ENCODE data around the gene ICA1. TPM values are rescaled to one million over a fixed set of nuclear protein-coding genes. Genes with fewer than 3 reads are reported as not detected.
"Not testable (repeated sequence)": the region's sequence is repeated elsewhere in the genome, so short reads cannot be mapped to it uniquely, and the experiment has no call there.

ICA1 gene
- total RNA-seq, 1 experiment from 2014 or later: 31.5 TPM

- DNase-seq (ENCODE audit: unreplicated experiment): no peak
- POLR2A ChIA-PET: no interaction called here
- no TSS peak for BruUV-seq (replicated peaks)
- no peaks in the 10 kb centered on the region for H3K9me3 Mint-ChIP-seq (ENCODE audit: unreplicated experiment)
- no peaks in the 10 kb centered on the region for H3K4me1 Mint-ChIP-seq (ENCODE audit: insufficient read depth, unreplicated experiment)
- no peaks in the 10 kb centered on the region for H3K36me3 Mint-ChIP-seq (ENCODE audit: insufficient read depth, unreplicated experiment)
- TF ChIP-seq CTCF (IDR thresholded peaks at IDR 0.05; ENCODE audit: unreplicated experiment): no peak
- CTCF ChIA-PET: interaction anchor here (1.0 kb wide), 1 partner anchor 47 kb away, joined by 3 read pairs; no protein-coding TSS in a partner anchor
- H3K4me3 Mint-ChIP-seq (ENCODE audit: unreplicated experiment): no peak overlapping the region
- H3K27me3 Mint-ChIP-seq (ENCODE audit: insufficient read depth, unreplicated experiment): no peaks in the 10 kb centered on the region
- intact Hi-C loops (cut with micrococcal nuclease): no loop called here
- no peak overlapping the region for H3K27ac Mint-ChIP-seq (ENCODE audit: low read depth, unreplicated experiment)
Observed at GRCh38 chr7:8249121-8249520, 12.8 kb downstream of the ICA1 start.

DNA sequence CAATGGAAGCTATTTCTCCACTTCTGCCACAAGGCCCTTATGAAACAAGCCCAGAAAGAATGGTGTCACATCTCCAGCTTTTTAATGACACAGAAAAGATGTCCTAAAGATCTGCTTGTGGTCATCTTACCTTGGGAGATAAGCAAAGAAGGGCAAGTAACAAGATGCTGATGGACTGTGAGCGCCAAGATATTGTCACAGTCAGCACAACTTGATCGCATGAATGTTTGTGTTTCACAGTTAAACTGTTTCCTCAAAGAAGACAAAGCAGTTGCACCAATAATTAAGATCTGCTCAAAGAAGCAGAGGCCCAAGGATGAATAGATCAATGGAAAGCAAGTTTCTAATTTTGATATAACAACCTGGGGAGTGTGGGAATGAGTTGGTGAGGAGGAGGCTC is 15.9 kb downstream of the ICA1 start:
- CTCF ChIA-PET: no interaction called here
- no peaks in the 10 kb centered on the region for H3K27me3 Mint-ChIP-seq (ENCODE audit: insufficient read depth, unreplicated experiment)
- no TSS peak for BruUV-seq (replicated peaks)
- peaks cover 14% of the 10 kb centered on the region for H3K9me3 Mint-ChIP-seq (ENCODE audit: unreplicated experiment)
- no peak for DNase-seq (ENCODE audit: unreplicated experiment)
- H3K27ac Mint-ChIP-seq (ENCODE audit: low read depth, unreplicated experiment): no peak overlapping the region
- no peak for TF ChIP-seq CTCF (IDR thresholded peaks at IDR 0.05; ENCODE audit: unreplicated experiment)
- no peak overlapping the region for H3K4me3 Mint-ChIP-seq (ENCODE audit: unreplicated experiment)
- intact Hi-C loops (cut with micrococcal nuclease): no loop called here
- no peaks in the 10 kb centered on the region for H3K36me3 Mint-ChIP-seq (ENCODE audit: insufficient read depth, unreplicated experiment)
- POLR2A ChIA-PET: no interaction called here
- no peaks in the 10 kb centered on the region for H3K4me1 Mint-ChIP-seq (ENCODE audit: insufficient read depth, unreplicated experiment)

DNA sequence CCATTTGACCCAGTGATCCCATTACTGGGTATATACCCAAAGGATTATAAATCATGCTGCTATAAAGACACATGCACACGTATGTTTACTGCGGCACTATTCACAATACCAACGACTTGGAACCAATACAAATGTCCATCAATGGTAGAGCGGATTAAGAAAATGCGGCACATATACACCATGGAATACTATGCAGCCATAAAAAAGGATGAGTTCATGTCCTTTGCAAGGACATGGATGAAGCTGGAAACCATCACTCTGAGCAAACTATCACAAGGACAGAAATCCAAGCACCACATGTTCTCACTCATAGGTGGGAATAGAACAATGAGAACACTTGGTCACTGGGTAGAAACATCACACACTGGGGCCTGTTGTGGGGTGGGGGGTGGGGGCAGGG is 16.9 kb downstream of the ICA1 start:
- H3K4me3 Mint-ChIP-seq (ENCODE audit: unreplicated experiment); DNase-seq (ENCODE audit: unreplicated experiment); H3K27ac Mint-ChIP-seq (ENCODE audit: low read depth, unreplicated experiment); POLR2A ChIA-PET; H3K4me1 Mint-ChIP-seq (ENCODE audit: insufficient read depth, unreplicated experiment); H3K36me3 Mint-ChIP-seq (ENCODE audit: insufficient read depth, unreplicated experiment); BruUV-seq (replicated peaks); H3K27me3 Mint-ChIP-seq (ENCODE audit: insufficient read depth, unreplicated experiment); CTCF ChIA-PET: not testable (repeated sequence)
- intact Hi-C loops (cut with micrococcal nuclease): loop anchor here (2.0 kb wide), 1 partner anchor 52 kb away; no protein-coding TSS in a partner anchor
- H3K9me3 Mint-ChIP-seq (ENCODE audit: unreplicated experiment): peaks cover 14% of the 10 kb centered on the region

GRCh38 chr7:8243059-8243458 is 18.9 kb downstream of the ICA1 start:
- H3K36me3 Mint-ChIP-seq (ENCODE audit: insufficient read depth, unreplicated experiment); DNase-seq (ENCODE audit: unreplicated experiment); intact Hi-C loops (cut with micrococcal nuclease); BruUV-seq (replicated peaks); H3K4me1 Mint-ChIP-seq (ENCODE audit: insufficient read depth, unreplicated experiment); H3K4me3 Mint-ChIP-seq (ENCODE audit: unreplicated experiment); H3K27ac Mint-ChIP-seq (ENCODE audit: low read depth, unreplicated experiment); H3K27me3 Mint-ChIP-seq (ENCODE audit: insufficient read depth, unreplicated experiment); POLR2A ChIA-PET; CTCF ChIA-PET: not testable (repeated sequence)
- H3K9me3 Mint-ChIP-seq (ENCODE audit: unreplicated experiment): peaks cover 14% of the 10 kb centered on the region

DNA sequence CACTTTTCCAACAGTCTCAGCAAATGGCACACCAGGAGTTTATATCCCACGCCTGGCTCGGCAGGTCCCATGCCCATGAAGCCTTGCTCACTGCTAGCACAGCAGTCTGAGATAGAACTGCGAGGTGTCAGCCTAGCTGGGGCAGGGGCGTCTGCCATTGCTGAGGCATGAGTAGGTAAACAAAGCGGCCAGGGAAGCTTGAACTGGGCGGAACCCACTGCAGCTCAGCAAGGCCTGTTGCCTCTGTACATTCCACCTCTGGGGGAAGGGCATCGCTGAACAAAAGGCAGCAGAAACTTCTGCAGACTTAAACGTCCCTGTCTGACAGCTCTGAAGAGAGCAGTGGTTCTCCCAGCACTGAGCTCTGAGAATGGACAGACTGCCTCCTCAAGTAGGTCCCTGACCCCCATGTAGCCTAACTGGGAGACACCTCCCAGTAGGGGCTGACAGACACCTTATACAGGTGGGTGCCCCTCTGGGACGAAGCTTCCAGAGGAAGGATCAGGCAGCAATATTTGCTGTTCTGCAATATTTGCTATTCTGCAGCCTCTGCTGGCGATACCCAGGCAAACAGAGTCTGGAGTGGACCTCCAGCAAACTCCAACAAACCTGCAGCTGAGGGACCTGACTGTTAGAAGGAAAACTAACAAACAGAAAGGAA is 22.1 kb downstream of the ICA1 start:
- H3K9me3 Mint-ChIP-seq (ENCODE audit: unreplicated experiment): peaks cover 14% of the 10 kb centered on the region
- ChIA-PET CTCF (interaction anchor here (0.6 to 1.5 kb wide), 3 partner anchors 20 to 838 kb away, joined by 3 to 6 read pairs (median 3); no protein-coding TSS in a partner anchor), POLR2A (interaction anchor here (0.6 kb wide), 1 partner anchor 26 kb away, joined by 3 read pairs; no protein-coding TSS in a partner anchor)
- H3K4me3 Mint-ChIP-seq (ENCODE audit: unreplicated experiment); H3K27ac Mint-ChIP-seq (ENCODE audit: low read depth, unreplicated experiment); H3K36me3 Mint-ChIP-seq (ENCODE audit: insufficient read depth, unreplicated experiment); DNase-seq (ENCODE audit: unreplicated experiment); intact Hi-C loops (cut with micrococcal nuclease); BruUV-seq (replicated peaks); H3K4me1 Mint-ChIP-seq (ENCODE audit: insufficient read depth, unreplicated experiment); H3K27me3 Mint-ChIP-seq (ENCODE audit: insufficient read depth, unreplicated experiment): not testable (repeated sequence)

Measured in MCF 10A (cell line).